HCT116 (cell line): ENCODE measurements around the gene ERBB4. TPM values are rescaled to one million over a fixed set of nuclear protein-coding genes. Genes with fewer than 3 reads are reported as not detected.

Source experiments
- ATAC-seq: fragments of 200-7000 bp; cut with Tn5 transposase; 2 replicates; pipeline ENCODE4 v1.9.1; 2020; ENCODE audit warnings: mild to moderate bottlenecking, moderate library complexity
- BruUV-seq: library from RNA; stranded (reverse); fragments of 400-500 nt; replicated peaks from 2 replicates; lab custom pipeline; 2021; lab: Mats Ljungman, UMichigan
- CTCF ChIA-PET: fragments of 300-600 bp; sonication (Branson Sonifier 250); formaldehyde crosslinking; loops from one replicate; lab custom pipeline; 2021; ENCODE audit warnings: antibody characterized with exemption; lab: Charles Lee
- POLR2A ChIA-PET: fragments of 300-600, 350-600 bp; sonication (Branson Sonifier 250); formaldehyde crosslinking; loops from one replicate; lab custom pipeline; 2021; ENCODE audit warnings: antibody characterized with exemption; lab: Charles Lee
- RAD21 ChIA-PET, 2 experiments: fragments of 300-600 bp; sonication (Branson Sonifier 250); formaldehyde crosslinking; loops; one replicate each; lab custom pipeline; 2023; ENCODE audit warnings: low total read pairs in 2 of 2; ENCODE audit not compliant: uncharacterized antibody in 2 of 2, unreplicated experiment in 2 of 2, low non-redundant PET in 1 of 2; lab: Charles Lee
- DNase-seq: peaks from one replicate; pipeline ENCODE4 v3.0.0-alpha.2; 2010; ENCODE audit warnings: low read depth, low spot score
- H2AFZ ChIP-seq: fragments of 200-600 bp; shearing (Covaris generic), sonication (generic); 2 replicates; pipeline ENCODE4 v1.6.1; 2017; ENCODE audit warnings: low read depth, mixed run types, mixed read lengths, antibody characterized with exemption, low read length; ENCODE audit not compliant: poor library complexity, severe bottlenecking
- H3K27ac ChIP-seq: 2 replicates; pipeline ENCODE4 v1.5.1; 2012; ENCODE audit warnings: low read depth, low read length
- H3K27me3 ChIP-seq: fragments of 200-600 bp; sonication (generic); 2 replicates; pipeline ENCODE4 v1.6.1; 2016; ENCODE audit warnings: mixed run types, low read length, mixed read lengths; ENCODE audit not compliant: insufficient read depth
- H3K36me3 ChIP-seq, 2 experiments: fragments of 200-500 bp in 1 of 2; fragments of 200-600 bp in 1 of 2; sonication (Bioruptor generic) in 1 of 2; sonication (generic) in 1 of 2; 2 replicates each; pipeline versions ENCODE4 v1.5.1 to v1.6.1; 2014 to 2016; ENCODE audit warnings: low read length in 2 of 2, inconsistent platforms in 1 of 2, mixed read lengths in 1 of 2, mixed run types in 1 of 2; ENCODE audit not compliant: insufficient read depth in 2 of 2, control insufficient read depth in 1 of 2
- H3K4me1 ChIP-seq, 2 experiments: fragments of 200-600 bp in 1 of 2; sonication (generic) in 1 of 2; 2 replicates each; pipeline versions ENCODE4 v1.5.1 to v1.6.1; 2012 to 2017; ENCODE audit warnings: low read length in 2 of 2, inconsistent platforms in 1 of 2, mild to moderate bottlenecking in 1 of 2, mixed read lengths in 1 of 2, mixed run types in 1 of 2, moderate library complexity in 1 of 2; ENCODE audit not compliant: insufficient read depth in 2 of 2, control insufficient read depth in 1 of 2
- H3K4me2 ChIP-seq: fragments of 200-600 bp; sonication (generic); 2 replicates; pipeline ENCODE4 v1.6.1; 2017; ENCODE audit warnings: mixed run types, low read length, mixed read lengths
- H3K4me3 ChIP-seq, 2 experiments: fragments of 200-600 bp in 1 of 2; sonication (generic) in 1 of 2; replicated peaks in 1 of 2; 2 replicates each; pipeline ENCODE4 v1.5.1; 2011 to 2016; ENCODE audit warnings: low read length in 2 of 2, control low read depth in 1 of 2, low read depth in 1 of 2, mild to moderate bottlenecking in 1 of 2, mixed read lengths in 1 of 2, mixed run types in 1 of 2
- H3K79me2 ChIP-seq: fragments of 200-600 bp; sonication (generic); 2 replicates; pipeline ENCODE4 v1.6.1; 2017; ENCODE audit warnings: mild to moderate bottlenecking, mixed run types, low read length, moderate library complexity, mixed read lengths; ENCODE audit not compliant: insufficient read depth
- H3K9ac ChIP-seq: fragments of 200-600 bp; sonication (generic); 2 replicates; pipeline ENCODE4 v1.6.1; 2016; ENCODE audit warnings: low read length, mixed read lengths
- H3K9me2 ChIP-seq: fragments of 200-600 bp; sonication (generic), shearing (Covaris generic); 2 replicates; pipeline ENCODE4 v1.6.1; 2017; ENCODE audit warnings: mixed run types, mild to moderate bottlenecking, moderate library complexity; ENCODE audit not compliant: insufficient read depth
- H3K9me3 ChIP-seq, 2 experiments: fragments of 200-500 bp in 1 of 2; fragments of 200-600 bp in 1 of 2; sonication (Bioruptor generic) in 1 of 2; sonication (generic) in 1 of 2; 2 replicates each; pipeline ENCODE4 v1.6.1; 2014 to 2017; ENCODE audit warnings: low read length in 2 of 2, mixed read lengths in 2 of 2, inconsistent platforms in 1 of 2, low read depth in 1 of 2, mild to moderate bottlenecking in 1 of 2, mixed run types in 1 of 2, moderate library complexity in 1 of 2; ENCODE audit not compliant: control insufficient read depth in 1 of 2, insufficient read depth in 1 of 2
- H4K20me1 ChIP-seq: fragments of 200-600 bp; sonication (generic), shearing (Covaris generic); 2 replicates; pipeline ENCODE4 v1.6.1; 2017; ENCODE audit warnings: mixed run types, mild to moderate bottlenecking, moderate library complexity; ENCODE audit not compliant: insufficient read depth
- CBX3 ChIP-seq: IDR thresholded peaks from 2 replicates; pipeline ENCODE4 v1.6.1; 2012; ENCODE audit warnings: low read depth
- CEBPB ChIP-seq: IDR thresholded peaks from 2 replicates; pipeline ENCODE4 v1.6.1; 2012; ENCODE audit warnings: low read depth
- ELF1 ChIP-seq: IDR thresholded peaks from 2 replicates; pipeline ENCODE4 v1.6.1; 2012; ENCODE audit warnings: low read depth, borderline replicate concordance
- EZH2 ChIP-seq: fragments of 200-600 bp; sonication (generic); IDR thresholded peaks from 2 replicates; pipeline ENCODE4 v1.6.1; 2017; ENCODE audit warnings: antibody characterized with exemption, mixed run types
- EZH2phosphoT487 ChIP-seq: fragments of 200-600 bp; IDR thresholded peaks from 2 replicates; pipeline ENCODE4 v1.6.1; 2018; ENCODE audit warnings: antibody characterized with exemption, borderline replicate concordance
- FOSL1 ChIP-seq: IDR thresholded peaks from 2 replicates; pipeline ENCODE4 v1.6.1; 2012; ENCODE audit warnings: low read depth
- JUND ChIP-seq: IDR thresholded peaks from 2 replicates; pipeline ENCODE4 v1.6.1; 2012
- POLR2A ChIP-seq: IDR thresholded peaks from 2 replicates; pipeline ENCODE4 v1.7.0; 2011; ENCODE audit warnings: borderline replicate concordance; ENCODE audit not compliant: insufficient read depth, insufficient read length; ENCODE audit errors: extremely low read depth
- POLR2AphosphoS5 ChIP-seq: IDR thresholded peaks from 2 replicates; pipeline ENCODE4 v1.6.1; 2011; ENCODE audit warnings: mild to moderate bottlenecking, low read depth, low read length, moderate library complexity
- TCF7L2 ChIP-seq: IDR thresholded peaks from 2 replicates; pipeline ENCODE4 v1.7.0; 2011; ENCODE audit warnings: borderline replicate concordance, inconsistent platforms; ENCODE audit not compliant: insufficient read depth, insufficient read length; ENCODE audit errors: extremely low read depth
- YY1 ChIP-seq: IDR thresholded peaks from 2 replicates; pipeline ENCODE4 v1.6.1; 2011; ENCODE audit warnings: low read length, low read depth, moderate library complexity, mild to moderate bottlenecking; ENCODE audit not compliant: insufficient replicate concordance; ENCODE audit errors: extremely low read depth
- ZNF274 ChIP-seq: fragments of 200-500 bp; sonication (Bioruptor generic); IDR thresholded peaks from 2 replicates; pipeline ENCODE4 v1.6.1; 2014; ENCODE audit warnings: mild to moderate bottlenecking, low read depth, low read length, inconsistent platforms
- intact Hi-C: fragments of 100-400 bp; cut with micrococcal nuclease; formaldehyde crosslinking; loops from 2 replicates; pipeline ENCODE4 v1.10.0; 2022
- total RNA-seq: library from RNA; stranded (reverse); gene quantifications from one replicate; pipeline ENCODE4 v1.2.1, GENCODE V29; 2021; ENCODE audit not compliant: unreplicated experiment
- TF ChIP-seq, protein P1 (sequence below): IDR thresholded peaks from 2 replicates; pipeline ENCODE4 v1.6.1; 2012
- TF ChIP-seq, protein P2 (sequence below): IDR thresholded peaks from 2 replicates; pipeline ENCODE4 v1.6.1; 2011; ENCODE audit warnings: mild to moderate bottlenecking, low read length, moderate library complexity; ENCODE audit not compliant: insufficient replicate concordance; ENCODE audit errors: extremely low read depth
- TF ChIP-seq, protein P3 (sequence below): IDR thresholded peaks from 2 replicates; pipeline ENCODE4 v1.6.1; 2012

Gene ERBB4
- total RNA-seq, 1 experiment from 2014 or later = 0.10 TPM

DNA sequence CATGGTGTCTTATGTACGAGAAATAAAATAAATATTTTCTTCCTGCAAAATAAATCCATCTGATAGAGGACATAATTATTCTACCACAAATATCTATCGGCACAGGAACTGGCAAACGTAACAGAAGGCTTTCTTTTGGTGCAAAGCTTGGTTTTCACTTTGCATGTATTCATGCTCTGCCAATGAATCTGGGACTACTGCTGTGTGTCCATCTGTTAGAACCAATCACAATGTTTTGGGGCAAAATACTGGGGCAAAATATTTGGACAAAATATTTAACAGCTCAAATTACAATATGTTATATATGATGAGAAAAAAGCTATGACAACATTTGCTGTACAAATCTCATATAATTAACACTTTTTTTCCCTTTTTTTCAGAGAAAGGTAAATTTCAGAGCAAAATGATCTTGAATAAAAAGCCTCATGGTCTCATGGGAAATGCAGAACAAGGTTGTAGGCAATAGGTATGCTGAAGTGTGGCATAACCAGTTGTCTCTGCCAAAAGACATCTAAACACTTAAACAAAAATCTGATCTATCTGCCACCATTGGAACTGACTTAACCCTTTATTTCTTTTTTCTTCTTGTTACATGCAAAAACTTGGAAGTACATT is 1059.0 kb downstream of the ERBB4 start:
- intact Hi-C loops = no loop called here
- BruUV-seq = no TSS peak
- Histone ChIP-seq H3K4me2 (no peak overlapping the region), H2AFZ (no peak overlapping the region), H3K27me3 (no peaks in the 10 kb centered on the region), H3K9me2 (no peaks in the 10 kb centered on the region), H3K36me3 (no peaks in the 10 kb centered on the region), H3K4me3 (no peak overlapping the region), H3K79me2 (no peaks in the 10 kb centered on the region), H3K9ac (no peak overlapping the region), H3K4me1 (no peaks in the 10 kb centered on the region), H4K20me1 (no peaks in the 10 kb centered on the region), H3K27ac (no peak overlapping the region), H3K9me3 (no peaks in the 10 kb centered on the region)
- RAD21 ChIA-PET = no interaction called here
- TF ChIP-seq ELF1 = no peak
- TF ChIP-seq FOSL1 = no peak
- TF ChIP-seq POLR2AphosphoS5 = no peak
- TF ChIP-seq POLR2A = no peak
- TF ChIP-seq EZH2phosphoT487 = no peak
- TF ChIP-seq JUND = no peak
- TF ChIP-seq TCF7L2 = no peak
- no peak for TF ChIP-seq CEBPB
- no peak for TF ChIP-seq EZH2
- TF ChIP-seq, protein P1, sequence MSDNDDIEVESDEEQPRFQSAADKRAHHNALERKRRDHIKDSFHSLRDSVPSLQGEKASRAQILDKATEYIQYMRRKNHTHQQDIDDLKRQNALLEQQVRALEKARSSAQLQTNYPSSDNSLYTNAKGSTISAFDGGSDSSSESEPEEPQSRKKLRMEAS = no peak
- no peak for TF ChIP-seq CBX3
- TF ChIP-seq ZNF274 = no peak
- TF ChIP-seq, protein P2, sequence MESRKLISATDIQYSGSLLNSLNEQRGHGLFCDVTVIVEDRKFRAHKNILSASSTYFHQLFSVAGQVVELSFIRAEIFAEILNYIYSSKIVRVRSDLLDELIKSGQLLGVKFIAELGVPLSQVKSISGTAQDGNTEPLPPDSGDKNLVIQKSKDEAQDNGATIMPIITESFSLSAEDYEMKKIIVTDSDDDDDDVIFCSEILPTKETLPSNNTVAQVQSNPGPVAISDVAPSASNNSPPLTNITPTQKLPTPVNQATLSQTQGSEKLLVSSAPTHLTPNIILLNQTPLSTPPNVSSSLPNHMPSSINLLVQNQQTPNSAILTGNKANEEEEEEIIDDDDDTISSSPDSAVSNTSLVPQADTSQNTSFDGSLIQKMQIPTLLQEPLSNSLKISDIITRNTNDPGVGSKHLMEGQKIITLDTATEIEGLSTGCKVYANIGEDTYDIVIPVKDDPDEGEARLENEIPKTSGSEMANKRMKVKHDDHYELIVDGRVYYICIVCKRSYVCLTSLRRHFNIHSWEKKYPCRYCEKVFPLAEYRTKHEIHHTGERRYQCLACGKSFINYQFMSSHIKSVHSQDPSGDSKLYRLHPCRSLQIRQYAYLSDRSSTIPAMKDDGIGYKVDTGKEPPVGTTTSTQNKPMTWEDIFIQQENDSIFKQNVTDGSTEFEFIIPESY = no peak
- no peak for TF ChIP-seq YY1
- TF ChIP-seq, protein P3, sequence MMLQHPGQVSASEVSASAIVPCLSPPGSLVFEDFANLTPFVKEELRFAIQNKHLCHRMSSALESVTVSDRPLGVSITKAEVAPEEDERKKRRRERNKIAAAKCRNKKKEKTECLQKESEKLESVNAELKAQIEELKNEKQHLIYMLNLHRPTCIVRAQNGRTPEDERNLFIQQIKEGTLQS = no peak
- CTCF ChIA-PET = no interaction called here
- POLR2A ChIA-PET = no interaction called here
- no peak for DNase-seq
- ATAC-seq = no peak
